22Rv1 (cell line): Measurements from ENCODE around the gene OGFR.

Source experiments
- CTCF ChIP-seq: fragments of 450-650 bp; IDR thresholded peaks from 2 replicates; pipeline ENCODE4 v1.5.1; 2017; ENCODE audit warnings: mild to moderate bottlenecking
- ZFX ChIP-seq: fragments of 450-650 bp; IDR thresholded peaks from 2 replicates; pipeline ENCODE4 v1.6.1; 2017; ENCODE audit warnings: antibody characterized with exemption, borderline replicate concordance

- TF ChIP-seq CTCF (no peak), ZFX (no peak)
Measured at GRCh38 chr20:62827311-62828038, 22.8 kb downstream of the OGFR start.
